SHP77 (cell line): ENCODE measurements around the gene REV1.
"Not testable (repeated sequence)": the region's sequence is repeated elsewhere in the genome, so short reads cannot be mapped to it uniquely, and the experiment has no call there.

Source experiments
- DNase-seq, 2 experiments: peaks; one replicate each; lab custom pipeline; 2025; lab: John Stamatoyannopoulos, UW

Gene REV1

GRCh38 chr2:99489761-99490622, at the start of gene REV1:
Gene REV1, minus strand, starts transcription at chr2:99490017. Its CDS starts 25,042 bp downstream, at chr2:99464975.
- DNase-seq = peak; percentile 81 to 91

DNA sequence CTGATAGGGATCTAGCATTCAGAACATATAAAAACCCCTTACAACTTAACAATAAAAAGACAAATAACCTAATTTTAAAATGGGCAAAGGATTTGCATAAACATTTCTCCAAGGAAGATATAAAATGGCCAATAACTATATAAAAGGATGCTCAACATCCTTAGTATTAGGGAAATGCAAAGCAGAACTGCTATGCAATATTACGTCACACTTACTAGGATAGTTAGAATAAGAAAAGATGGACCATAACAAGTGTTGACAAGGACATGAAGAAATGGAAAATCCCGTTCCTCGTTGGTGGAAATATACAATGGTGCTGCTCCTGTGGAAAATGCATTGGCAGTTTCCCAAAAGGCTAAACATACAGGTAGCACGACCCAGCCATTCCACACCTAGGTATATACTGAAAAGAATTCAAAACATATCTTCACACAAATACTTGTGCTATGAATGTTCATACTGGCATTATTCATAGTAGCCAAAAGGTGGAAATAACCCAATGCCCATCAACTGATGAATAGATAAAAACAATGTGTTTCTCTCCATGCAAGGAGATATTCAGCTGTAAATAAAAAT, 48.2 kb upstream of the REV1 start:
- no peak for DNase-seq

- DNase-seq = no peak
Observed at GRCh38 chr2:99524056-99524455, 34.2 kb upstream of the REV1 start.

DNA sequence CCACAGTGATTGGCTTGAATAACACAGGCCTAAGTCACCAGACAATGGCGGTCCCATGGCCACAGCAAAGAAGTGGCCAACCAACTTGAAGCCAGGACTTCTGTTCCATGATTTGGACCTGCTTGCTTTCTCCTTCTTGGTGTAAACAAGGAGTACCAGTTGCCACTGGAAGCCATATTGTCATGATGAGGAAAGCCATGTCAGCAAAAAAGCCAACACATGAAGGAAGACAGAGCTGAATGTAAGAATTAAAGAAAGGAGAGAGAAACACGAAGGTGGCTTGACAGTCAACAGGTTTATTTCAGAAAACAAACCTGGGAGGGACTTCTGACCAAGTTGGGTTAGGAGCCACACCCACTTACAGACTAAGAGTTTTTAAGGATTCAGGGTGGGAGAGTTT, 32.3 kb upstream of the REV1 start:
- DNase-seq = no peak

DNA sequence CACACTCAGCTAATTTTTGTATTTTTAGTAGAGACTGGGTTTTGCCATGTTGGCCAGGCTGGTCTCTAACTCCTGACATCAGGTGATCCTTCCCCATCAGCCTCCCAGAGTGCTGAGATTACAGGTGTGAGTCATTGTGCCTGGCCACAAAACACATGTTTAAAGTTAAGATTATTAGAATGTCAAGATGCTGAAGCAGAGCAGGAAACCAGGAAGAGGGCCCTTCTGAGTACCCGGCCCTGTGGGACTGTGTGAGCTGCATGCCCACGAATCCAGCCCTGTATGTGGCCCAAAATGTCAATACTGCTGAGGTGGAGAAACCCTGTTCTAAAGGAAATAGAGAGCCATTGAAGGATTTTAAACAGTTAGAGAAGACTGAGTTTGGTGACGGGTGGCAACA, 31.0 kb upstream of the REV1 start:
- no peak for DNase-seq

DNA sequence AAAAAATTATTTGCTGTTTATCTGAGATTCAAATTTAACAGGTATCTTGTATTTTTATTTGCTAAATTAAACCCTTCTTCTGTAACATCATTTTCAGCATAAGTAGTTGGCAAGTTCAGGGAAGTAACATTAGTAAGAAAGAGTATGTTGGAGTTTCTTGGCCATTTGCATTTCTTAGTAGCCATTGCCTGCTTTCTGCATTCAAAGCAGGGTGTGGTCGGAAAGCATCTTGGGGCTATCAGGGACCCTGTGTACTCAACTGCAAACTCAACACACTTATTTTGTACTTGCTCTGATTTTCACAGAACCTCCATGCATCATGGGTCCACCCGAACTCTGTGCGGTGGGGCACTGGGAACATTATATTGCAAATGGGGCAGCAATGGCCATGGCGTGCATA, 30.4 kb upstream of the REV1 start:
- no peak for DNase-seq

- DNase-seq = no peak
Observed at GRCh38 chr2:99514357-99514756, 24.5 kb upstream of the REV1 start.

DNA sequence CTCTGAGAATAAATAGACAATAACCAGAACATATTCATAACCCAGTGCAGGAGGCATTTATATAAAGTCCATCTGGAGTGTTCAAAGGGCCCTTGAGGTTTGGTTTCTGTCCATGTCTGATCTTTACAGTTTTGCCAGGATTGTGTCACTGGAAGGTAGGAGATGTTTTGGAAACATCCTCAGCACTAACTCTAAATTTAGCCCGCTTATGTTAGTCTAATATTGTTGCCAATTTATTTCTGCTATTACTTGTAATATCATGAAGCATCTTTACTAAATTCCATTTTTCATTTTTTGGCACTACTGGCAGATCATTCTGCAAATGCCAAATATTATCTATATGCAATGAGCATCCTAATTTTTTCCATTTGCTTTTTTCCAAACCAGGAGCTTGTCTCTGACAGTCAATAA, 22.4 kb upstream of the REV1 start:
- DNase-seq = no peak

DNA sequence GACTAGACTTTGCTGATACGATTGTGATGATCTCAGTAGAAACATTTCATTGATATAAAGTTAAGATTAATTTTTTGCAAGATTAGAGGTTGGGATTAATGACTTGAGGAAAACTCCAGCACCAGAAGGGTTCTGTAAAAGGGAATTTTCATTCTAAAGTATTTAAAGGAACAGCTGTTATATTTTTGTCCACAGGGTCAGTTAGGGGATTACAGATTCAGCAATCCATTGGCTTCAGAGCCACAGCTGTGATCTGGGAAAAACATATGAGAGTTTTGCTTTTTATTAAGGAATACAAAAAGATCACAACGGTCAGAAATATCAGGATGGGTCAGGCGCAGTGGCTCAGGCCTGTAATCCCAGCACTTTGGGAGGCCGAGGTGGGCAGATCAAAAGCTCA, 19.6 kb upstream of the REV1 start:
- DNase-seq = no peak

DNA sequence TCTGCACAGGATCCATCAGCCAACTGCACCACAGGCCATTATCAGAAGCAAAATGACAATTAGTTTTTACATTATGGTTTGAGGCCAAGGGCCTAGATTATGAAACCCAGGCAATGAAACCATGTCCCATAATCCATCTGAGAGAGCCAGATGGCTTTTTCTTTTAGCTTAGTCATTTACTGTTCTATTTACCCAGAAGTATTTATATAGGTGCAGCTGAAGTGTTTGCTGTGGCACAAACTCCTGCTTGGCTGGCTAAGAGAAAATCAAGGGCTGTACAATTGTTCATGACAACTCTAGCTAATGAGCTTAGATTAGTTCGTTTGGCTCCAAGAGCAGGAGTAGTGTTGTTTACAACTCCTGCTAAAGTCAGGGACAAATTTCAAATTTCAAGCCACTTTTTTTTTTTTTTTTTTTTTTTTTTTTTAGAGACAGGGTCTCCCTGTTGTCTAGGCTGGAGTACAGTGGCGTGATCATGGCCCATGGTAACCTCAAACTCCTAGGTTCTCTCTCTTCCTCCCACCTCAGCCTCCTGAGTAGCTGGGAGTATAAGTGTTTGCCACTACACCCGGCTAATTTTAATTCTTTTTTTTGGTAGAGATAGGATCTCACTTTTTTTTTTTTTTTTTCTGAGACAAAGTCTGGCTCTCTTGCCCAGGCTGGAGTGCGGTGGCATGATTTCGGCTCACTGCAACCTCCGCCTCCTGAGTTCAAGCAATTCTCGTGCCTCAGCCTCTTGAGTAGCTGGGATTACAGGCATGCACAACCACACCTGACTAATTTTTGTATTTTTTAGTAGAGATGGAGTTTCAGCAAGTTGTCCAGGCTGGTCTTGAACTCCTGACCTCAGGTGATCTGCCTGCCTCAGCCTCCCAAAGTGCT, 18.4 kb upstream of the REV1 start:
- DNase-seq = peak; percentile 84

GRCh38 chr2:99504844-99505584, 15.2 kb upstream of the REV1 start:
- DNase-seq = no peak

GRCh38 chr2:99503662-99504416, 14.0 kb upstream of the REV1 start:
- DNase-seq = not testable (repeated sequence)

- DNase-seq = no peak
Observed at GRCh38 chr2:99496021-99496420, 6.2 kb upstream of the REV1 start.

DNA sequence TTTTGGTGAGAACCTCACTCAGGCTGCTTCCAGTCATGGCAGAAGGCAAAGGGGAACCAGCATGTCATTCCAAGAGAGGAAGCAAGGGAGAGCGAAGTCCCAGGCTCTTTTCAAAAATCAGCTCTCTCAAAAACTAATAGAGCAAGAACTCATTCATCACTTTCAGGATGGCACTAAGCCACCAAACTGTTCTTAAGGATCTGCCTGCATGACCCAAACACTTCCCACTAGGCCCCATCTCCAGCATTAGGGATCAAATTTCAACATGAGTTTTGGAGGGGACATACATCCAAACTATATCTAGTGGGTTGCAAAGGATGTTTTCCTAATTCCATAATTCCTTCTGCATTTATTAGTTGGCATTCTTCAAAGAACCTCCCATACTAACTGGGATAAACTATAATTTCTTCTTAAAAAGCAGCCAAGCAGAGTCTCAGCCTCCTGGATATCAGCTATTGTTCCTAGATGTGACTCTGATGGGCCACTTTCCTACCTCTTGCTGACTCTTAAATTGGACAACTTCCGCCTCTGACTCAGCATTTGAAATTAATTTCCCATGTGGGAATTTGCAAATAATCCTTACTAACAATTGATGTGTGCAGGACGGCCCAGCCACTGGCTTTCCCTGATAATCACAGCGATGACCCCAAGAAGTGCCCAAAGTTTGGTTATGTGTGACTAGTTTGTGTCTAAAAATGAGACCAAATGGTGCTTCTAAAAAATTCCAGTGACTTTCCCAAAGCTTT, 5.5 kb upstream of the REV1 start:
- no peak for DNase-seq

DNA sequence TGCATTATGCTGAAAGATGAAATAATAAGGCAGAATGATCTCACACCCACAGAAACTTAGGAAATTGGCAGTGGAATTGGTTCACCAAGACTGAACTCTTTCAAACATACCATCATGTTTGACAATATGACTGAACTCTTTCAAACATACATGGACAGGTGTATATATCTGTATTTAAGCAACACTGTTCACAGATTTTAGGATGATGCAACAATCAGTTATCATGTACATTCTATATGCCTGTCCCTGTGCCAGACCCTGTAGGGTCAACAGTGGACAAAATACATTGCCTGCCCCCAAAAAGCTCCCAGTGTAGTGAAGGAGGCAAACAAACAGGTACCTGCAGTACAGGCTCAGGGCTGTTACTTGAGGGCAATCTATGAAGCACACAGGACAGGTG, 2.9 kb upstream of the REV1 start:
- DNase-seq = no peak

GRCh38 chr2:99490623-99491461, 1.0 kb upstream of the REV1 start:
- no peak for DNase-seq

GRCh38 chr2:99489063-99489760, 605 bp downstream of the REV1 start:
- DNase-seq = peak in 1 of 2 experiments; percentile 15

GRCh38 chr2:99488539-99489062, 1.2 kb downstream of the REV1 start:
- peak in 1 of 2 experiments; percentile 19 for DNase-seq

DNA sequence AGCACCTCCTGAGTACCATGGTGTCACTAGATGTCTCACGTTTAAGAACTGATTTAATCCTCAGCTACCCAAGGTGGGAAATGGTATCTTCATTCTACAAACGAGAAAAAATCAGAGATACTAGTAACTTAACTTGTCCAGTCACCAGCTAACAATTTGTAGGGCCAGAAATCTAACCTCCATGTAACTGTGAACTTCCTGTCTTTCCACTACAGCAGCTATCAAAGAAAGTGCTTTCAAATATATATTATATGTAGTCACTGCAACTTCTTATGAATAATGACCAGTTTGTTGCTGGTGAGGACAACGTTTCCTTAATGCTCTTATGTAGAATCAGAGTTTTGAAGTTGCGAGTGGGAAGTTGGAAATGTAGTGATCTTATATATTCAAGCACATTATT, 1.9 kb downstream of the REV1 start:
- no peak for DNase-seq
